CD4-positive, alpha-beta T cell (primary cell): Measurements from ENCODE around the gene GAB3. TPM values are rescaled to one million over a fixed set of nuclear protein-coding genes. Genes with fewer than 3 reads are reported as not detected.
"Not testable (repeated sequence)": the region's sequence is repeated elsewhere in the genome, so short reads cannot be mapped to it uniquely, and the experiment has no call there.

ENCODE experiments used
- ATAC-seq: fragments of 200-7000 bp; cut with Tn5 transposase; one replicate; pipeline ENCODE4 v1.10.0; 2022; ENCODE audit warnings: mild to moderate bottlenecking; ENCODE audit not compliant: poor library complexity
- CTCF ChIA-PET: fragments of 350-600 bp; sonication (Branson Sonifier 250); formaldehyde crosslinking; loops from one replicate; lab custom pipeline; 2021; ENCODE audit warnings: antibody characterized with exemption, inconsistent platforms; lab: Charles Lee
- POLR2A ChIA-PET: fragments of 350-600 bp; sonication (Branson Sonifier 250); formaldehyde crosslinking; loops from one replicate; lab custom pipeline; 2021; ENCODE audit warnings: antibody characterized with exemption, inconsistent platforms; lab: Charles Lee
- DNase-seq, 14 experiments: peaks; one replicate each; pipeline ENCODE4 v3.0.0-alpha.2; 2013 to 2020; ENCODE audit warnings: mixed read lengths in 2 of 14
- H3K27ac ChIP-seq, 2 donors: one replicate each; pipeline versions ENCODE4 v1.5.1 to v1.7.0; 2013; ENCODE audit warnings: low read length in 2 of 2, low read depth in 1 of 2, mild to moderate bottlenecking in 1 of 2
- H3K27me3 ChIP-seq, 2 experiments: 1 replicate in 1 of 2; 2 replicates in 1 of 2; pipeline versions ENCODE4 v1.6.1 to v1.7.0; 2013; ENCODE audit warnings: low read length in 2 of 2, control low read depth in 1 of 2, mild to moderate bottlenecking in 1 of 2, moderate library complexity in 1 of 2; ENCODE audit not compliant: insufficient read depth in 2 of 2, control insufficient read depth in 1 of 2
- H3K36me3 ChIP-seq: one replicate; pipeline ENCODE4 v1.6.1; 2013; ENCODE audit warnings: low read length, control low read depth; ENCODE audit not compliant: insufficient read depth
- H3K4me1 ChIP-seq: one replicate; pipeline ENCODE4 v1.6.1; 2013; ENCODE audit warnings: low read length, control low read depth; ENCODE audit not compliant: insufficient read depth
- H3K4me3 ChIP-seq: one replicate; pipeline ENCODE4 v1.5.1; 2013; ENCODE audit warnings: mild to moderate bottlenecking, low read length, moderate library complexity
- H3K9me3 ChIP-seq, 2 experiments: 1 replicate in 1 of 2; 2 replicates in 1 of 2; pipeline versions ENCODE4 v1.6.1 to v1.7.0; 2013; ENCODE audit warnings: low read length in 2 of 2, mild to moderate bottlenecking in 2 of 2, control low read depth in 1 of 2, moderate library complexity in 1 of 2; ENCODE audit not compliant: control insufficient read depth in 1 of 2, insufficient read depth in 1 of 2
- H3K27ac Mint-ChIP-seq: one replicate; pipeline ENCODE4 v1.8.0; 2020; ENCODE audit warnings: mixed read lengths
- H3K27me3 Mint-ChIP-seq: one replicate; pipeline ENCODE4 v1.8.0; 2021; ENCODE audit warnings: mixed read lengths
- H3K36me3 Mint-ChIP-seq: one replicate; pipeline ENCODE4 v1.8.0; 2021; ENCODE audit warnings: low read depth, mixed read lengths
- H3K4me1 Mint-ChIP-seq: one replicate; pipeline ENCODE4 v1.8.0; 2021; ENCODE audit warnings: low read depth, mixed read lengths
- H3K4me3 Mint-ChIP-seq: one replicate; pipeline ENCODE4 v1.8.0; 2020; ENCODE audit warnings: mild to moderate bottlenecking, mixed read lengths
- H3K9me3 Mint-ChIP-seq: one replicate; pipeline ENCODE4 v1.8.0; 2020; ENCODE audit warnings: mixed read lengths
- intact Hi-C, 2 experiments: fragments of 100-400 bp; cut with DNase I in 1 of 2; cut with micrococcal nuclease in 1 of 2; formaldehyde crosslinking; loops; one replicate each; pipeline versions ENCODE4 v1.15.1 to v1.9.0; 2023 to 2025; cut with DNase I, micrococcal nuclease
- total RNA-seq, 174 experiments: library from RNA in 2 of 174; stranded (reverse) in 2 of 174; gene quantifications; one replicate each; pipeline ENCODE4 v1.2.3 and lab custom pipeline; 2021 to 2026

The GAB3 gene
- total RNA-seq, 2 experiments from 2014 or later = 3.4 to 3.5 TPM

- H3K27me3 ChIP-seq, POLR2A ChIA-PET, H3K36me3 Mint-ChIP-seq, H3K27ac ChIP-seq, H3K36me3 ChIP-seq, H3K4me3 Mint-ChIP-seq, H3K27ac Mint-ChIP-seq, H3K4me1 ChIP-seq, H3K27me3 Mint-ChIP-seq, H3K4me1 Mint-ChIP-seq, H3K4me3 ChIP-seq, H3K9me3 ChIP-seq, intact Hi-C loops, DNase-seq, CTCF ChIA-PET, ATAC-seq, H3K9me3 Mint-ChIP-seq: not testable (repeated sequence)
Observed at GRCh38 chrX:154641740-154642139, 109.1 kb downstream of the GAB3 start.

- H3K27ac Mint-ChIP-seq, H3K27ac ChIP-seq, H3K9me3 Mint-ChIP-seq, H3K36me3 ChIP-seq, H3K36me3 Mint-ChIP-seq, H3K4me1 Mint-ChIP-seq, H3K4me3 ChIP-seq, POLR2A ChIA-PET, CTCF ChIA-PET, H3K4me1 ChIP-seq, DNase-seq, H3K4me3 Mint-ChIP-seq, H3K27me3 ChIP-seq, intact Hi-C loops, H3K9me3 ChIP-seq, ATAC-seq, H3K27me3 Mint-ChIP-seq: not testable (repeated sequence)
Observed at GRCh38 chrX:154633661-154634060, 117.2 kb downstream of the GAB3 start.

- H3K27me3 Mint-ChIP-seq, H3K36me3 ChIP-seq, DNase-seq, H3K4me1 ChIP-seq, H3K27ac Mint-ChIP-seq, H3K4me3 Mint-ChIP-seq, CTCF ChIA-PET, H3K36me3 Mint-ChIP-seq, H3K27me3 ChIP-seq, H3K27ac ChIP-seq, POLR2A ChIA-PET, ATAC-seq, intact Hi-C loops, H3K9me3 ChIP-seq, H3K9me3 Mint-ChIP-seq, H3K4me1 Mint-ChIP-seq, H3K4me3 ChIP-seq: not testable (repeated sequence)
Observed at GRCh38 chrX:154630949-154631348, 119.9 kb downstream of the GAB3 start.

- H3K9me3 Mint-ChIP-seq, H3K27ac ChIP-seq, H3K27me3 Mint-ChIP-seq, H3K27ac Mint-ChIP-seq, H3K4me1 Mint-ChIP-seq, H3K27me3 ChIP-seq, intact Hi-C loops, H3K4me1 ChIP-seq, H3K36me3 ChIP-seq, CTCF ChIA-PET, POLR2A ChIA-PET, H3K4me3 ChIP-seq, H3K4me3 Mint-ChIP-seq, H3K36me3 Mint-ChIP-seq, H3K9me3 ChIP-seq, DNase-seq: not testable (repeated sequence)
- peak; percentile 60 for ATAC-seq
Observed at GRCh38 chrX:154628960-154629359, 121.9 kb downstream of the GAB3 start.

Other genes starting within 250 kb of the GAB3 start
- gene FAM3A, start 234.8 kb downstream of the GAB3 start, total RNA-seq = 10 to 100 TPM; 36.1 to 38.2 TPM
- 10 to 100 TPM; 17.4 to 20.3 TPM for gene G6PD, start 204.2 kb downstream of the GAB3 start, total RNA-seq
- 10 to 100 TPM; 26.2 to 27.2 TPM for gene IKBKG, start 203.5 kb downstream of the GAB3 start, total RNA-seq
- not detected for gene CTAG1A, start 165.9 kb downstream of the GAB3 start, total RNA-seq
- not detected for gene CTAG1B, start 131.8 kb downstream of the GAB3 start, total RNA-seq
- not detected for gene CTAG2, start 97.5 kb downstream of the GAB3 start, total RNA-seq
- gene DKC1, start 11.8 kb upstream of the GAB3 start, total RNA-seq = 10 to 100 TPM; 51.7 to 58.6 TPM
- 10 to 100 TPM; 10.7 to 13.1 TPM for gene MPP1, start 54.4 kb upstream of the GAB3 start, total RNA-seq
- gene SMIM9, start 83.6 kb upstream of the GAB3 start, total RNA-seq = not detected
- 1 to 10 TPM; 6.4 to 6.5 TPM for gene F8A1, start 135.3 kb upstream of the GAB3 start, total RNA-seq